SJSA1 (cell line): ENCODE measurements around the gene PAFAH1B2. TPM values are rescaled to one million over a fixed set of nuclear protein-coding genes. Genes with fewer than 3 reads are reported as not detected.

Experiments used
- DNase-seq, 2 experiments: peaks; one replicate each; pipeline ENCODE4 v3.0.0-alpha.2; 2015 to 2020; ENCODE audit warnings: low spot score in 2 of 2, low read depth in 1 of 2
- H3K27ac ChIP-seq: fragments of 250-450 bp; sonication (Bioruptor Pico); 2 replicates; pipeline ENCODE4 v1.5.1; 2020; ENCODE audit warnings: mild to moderate bottlenecking, moderate library complexity
- H3K27me3 ChIP-seq: fragments of 250-450 bp; sonication (Bioruptor Pico); replicated peaks from 2 replicates; pipeline ENCODE4 v1.5.1; 2020; ENCODE audit warnings: mild to moderate bottlenecking, moderate library complexity
- H3K36me3 ChIP-seq: fragments of 250-450 bp; sonication (Bioruptor Pico); 2 replicates; pipeline ENCODE4 v1.5.1; 2020; ENCODE audit warnings: mild to moderate bottlenecking
- H3K4me1 ChIP-seq: fragments of 250-450 bp; sonication (Bioruptor Pico); replicated peaks from 2 replicates; pipeline ENCODE4 v1.6.1; 2021; ENCODE audit warnings: mild to moderate bottlenecking
- H3K4me3 ChIP-seq: fragments of 250-450 bp; sonication (Bioruptor Pico); 2 replicates; pipeline ENCODE4 v1.5.1; 2020; ENCODE audit warnings: mild to moderate bottlenecking
- H3K9me3 ChIP-seq: fragments of 250-450 bp; sonication (Bioruptor Pico); replicated peaks from 2 replicates; pipeline ENCODE4 v1.5.1; 2020; ENCODE audit warnings: mild to moderate bottlenecking
- total RNA-seq: library from RNA; depleted of rRNA; stranded (reverse); fragments of >200 nt; shearing (Covaris generic); gene quantifications from 2 replicates; pipeline ENCODE4 v1.2.3, GENCODE V29; 2014

Gene PAFAH1B2
- total RNA-seq, 1 experiment from 2014 or later: 79.8 TPM

DNA sequence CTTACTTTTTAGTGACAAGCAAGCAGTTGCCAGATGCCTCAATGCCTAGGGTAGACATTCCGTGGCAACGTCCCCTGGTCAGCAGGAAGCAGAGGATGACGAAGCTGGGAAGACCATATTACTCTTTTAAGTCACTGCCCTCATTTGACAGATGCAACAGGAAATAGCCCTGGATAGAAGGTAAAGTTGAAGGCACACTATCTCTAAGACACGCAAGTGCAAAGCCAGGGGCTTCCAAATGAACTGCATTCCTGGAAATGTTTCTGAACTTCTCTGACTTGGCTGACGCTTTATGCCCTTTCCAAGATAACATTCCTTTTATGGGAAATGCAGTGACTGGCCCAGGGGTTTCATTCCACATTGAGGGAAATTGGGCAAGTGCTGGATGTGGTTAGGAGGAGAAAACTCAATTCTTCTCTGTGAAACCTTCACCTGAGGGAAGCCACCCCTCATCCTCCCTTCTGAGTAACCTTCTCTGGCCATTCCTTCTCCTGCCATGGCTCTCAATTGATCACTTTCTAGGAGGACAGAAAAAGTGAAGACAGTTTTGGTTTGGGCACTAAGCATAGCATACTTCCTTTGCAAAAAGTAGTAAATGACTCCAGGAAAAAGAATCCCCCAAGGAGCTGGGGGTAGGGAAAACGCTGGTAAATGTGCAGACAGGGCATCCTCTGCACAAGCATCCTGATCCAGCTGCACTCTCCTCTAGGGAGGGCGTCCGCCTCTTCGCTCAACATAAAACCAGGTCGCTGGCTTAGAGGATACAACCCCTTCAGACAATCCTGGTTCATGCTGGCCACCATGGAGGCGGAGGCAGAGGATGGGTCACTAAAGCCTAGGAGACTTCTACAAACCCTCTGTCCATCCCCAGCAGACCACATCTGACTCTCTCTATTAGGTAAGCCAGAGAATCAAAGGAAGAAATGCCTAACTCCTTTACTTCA lies 73.3 kb downstream of the PAFAH1B2 start:
- DNase-seq: no peak
- Histone ChIP-seq H3K4me1 (no peaks in the 10 kb centered on the region), H3K27ac (no peak overlapping the region), H3K27me3 (no peaks in the 10 kb centered on the region), H3K36me3 (peaks cover 12% of the 10 kb centered on the region), H3K4me3 (no peak overlapping the region), H3K9me3 (no peaks in the 10 kb centered on the region)

DNA sequence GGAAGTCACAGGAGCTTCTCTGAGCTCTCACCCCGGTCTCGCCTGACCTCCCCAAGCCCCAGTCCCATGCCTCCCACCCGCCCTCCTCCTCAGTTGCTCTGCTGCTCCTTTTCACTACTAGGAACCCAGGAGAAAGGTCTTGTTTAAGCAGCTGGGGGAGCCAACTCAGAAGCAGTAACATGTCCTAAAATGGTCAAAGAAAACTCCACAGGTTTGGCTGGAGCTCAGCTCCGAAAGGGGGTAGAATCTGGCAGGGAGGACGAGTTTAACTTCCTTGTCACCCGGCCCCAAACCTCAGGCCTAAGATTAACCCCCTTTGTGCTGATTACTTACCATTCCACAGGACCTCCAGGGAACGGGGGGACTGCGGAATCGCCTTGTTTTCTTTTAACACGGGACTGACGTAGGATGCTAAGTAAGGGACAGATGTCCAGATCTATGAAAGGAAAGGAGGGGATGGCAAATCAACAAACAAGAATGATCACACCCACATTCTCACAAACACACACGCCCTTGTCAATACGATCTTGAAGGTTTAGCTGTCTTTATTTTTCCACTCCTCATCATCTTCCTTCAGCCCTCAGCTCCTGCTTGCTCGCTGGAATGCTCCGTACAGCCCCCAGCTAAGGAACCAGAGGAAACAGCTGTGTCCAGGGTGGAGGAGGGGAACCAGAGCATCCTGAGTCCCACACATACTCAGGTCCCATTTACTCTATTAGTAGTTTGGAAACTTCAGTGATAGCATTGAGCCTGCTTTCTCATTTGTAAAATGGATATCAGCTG lies 74.2 kb downstream of the PAFAH1B2 start:
- H3K9me3 ChIP-seq: no peaks in the 10 kb centered on the region
- H3K36me3 ChIP-seq: peaks cover 12% of the 10 kb centered on the region
- no peak for DNase-seq
- H3K4me1 ChIP-seq: no peaks in the 10 kb centered on the region
- H3K27ac ChIP-seq: no peak overlapping the region
- no peaks in the 10 kb centered on the region for H3K27me3 ChIP-seq
- H3K4me3 ChIP-seq: no peak overlapping the region

DNA sequence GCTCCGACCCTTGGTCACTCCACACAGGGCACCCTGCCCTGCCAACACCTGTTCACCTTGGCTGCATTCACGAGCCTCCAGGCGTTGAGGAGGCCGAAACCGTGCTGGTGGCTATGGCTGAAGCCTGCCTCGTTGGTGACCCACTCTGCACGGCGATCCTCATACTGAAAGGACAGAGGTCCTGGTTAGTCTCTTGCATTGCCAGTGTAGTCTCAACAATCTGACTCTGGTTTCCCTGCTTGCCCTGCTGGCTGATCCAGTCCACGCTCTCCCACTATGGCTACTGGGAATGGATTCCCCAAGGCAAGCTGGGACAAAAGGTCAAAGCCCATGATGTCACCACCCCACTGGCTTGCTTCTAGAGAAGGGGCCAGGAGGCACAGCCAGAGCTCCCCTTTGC lies 74.9 kb downstream of the PAFAH1B2 start:
- DNase-seq: no peak
- Histone ChIP-seq H3K27ac (no peak overlapping the region), H3K4me1 (no peaks in the 10 kb centered on the region), H3K36me3 (peaks cover 12% of the 10 kb centered on the region), H3K27me3 (no peaks in the 10 kb centered on the region), H3K9me3 (no peaks in the 10 kb centered on the region), H3K4me3 (no peak overlapping the region)

DNA sequence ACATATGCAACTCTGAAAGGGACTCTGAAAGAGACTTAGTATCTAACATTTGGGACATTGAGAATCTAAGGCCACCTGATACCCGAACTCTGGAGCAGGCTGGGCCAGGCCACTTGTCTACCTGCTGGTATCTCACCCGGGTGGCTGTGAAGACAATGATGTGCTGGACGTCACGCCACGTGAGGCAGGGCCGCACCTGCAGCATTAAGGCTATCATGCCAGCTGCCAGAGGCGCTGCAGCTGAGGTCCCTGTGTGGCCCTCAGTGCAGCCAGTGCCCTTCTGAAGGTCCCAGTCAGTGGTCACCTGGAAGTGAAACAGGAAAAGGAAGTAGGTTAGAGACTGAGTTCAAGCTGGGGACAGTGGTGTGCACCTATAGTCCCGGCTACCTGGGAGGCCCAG lies 75.4 kb downstream of the PAFAH1B2 start:
- Histone ChIP-seq H3K27me3 (no peaks in the 10 kb centered on the region), H3K4me3 (no peak overlapping the region), H3K9me3 (no peaks in the 10 kb centered on the region), H3K36me3 (peaks cover 12% of the 10 kb centered on the region), H3K4me1 (no peaks in the 10 kb centered on the region), H3K27ac (no peak overlapping the region)
- no peak for DNase-seq

DNA sequence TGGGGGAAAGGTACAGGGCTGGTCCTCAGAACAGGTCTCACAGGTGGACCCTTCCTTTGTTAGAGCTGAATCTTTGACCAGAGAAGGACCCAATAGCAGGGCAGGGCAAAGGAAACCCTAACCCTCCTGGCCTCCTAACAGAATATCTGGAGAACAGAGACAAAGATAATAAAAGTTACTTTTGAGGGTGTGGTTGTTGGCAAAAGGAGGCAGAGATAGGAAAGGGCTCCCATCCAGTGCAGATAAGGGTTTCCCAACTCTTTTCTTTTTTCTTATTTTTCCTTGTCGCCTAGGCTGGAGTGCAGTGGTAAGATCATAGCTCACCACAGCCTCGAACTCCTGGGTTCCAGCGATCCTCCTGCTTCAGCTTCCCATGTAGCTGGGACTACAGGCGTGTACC lies 75.9 kb downstream of the PAFAH1B2 start:
- peaks cover 12% of the 10 kb centered on the region for H3K36me3 ChIP-seq
- DNase-seq: no peak
- no peaks in the 10 kb centered on the region for H3K27me3 ChIP-seq
- no peaks in the 10 kb centered on the region for H3K4me1 ChIP-seq
- H3K4me3 ChIP-seq: no peak overlapping the region
- no peak overlapping the region for H3K27ac ChIP-seq
- H3K9me3 ChIP-seq: no peaks in the 10 kb centered on the region

DNA sequence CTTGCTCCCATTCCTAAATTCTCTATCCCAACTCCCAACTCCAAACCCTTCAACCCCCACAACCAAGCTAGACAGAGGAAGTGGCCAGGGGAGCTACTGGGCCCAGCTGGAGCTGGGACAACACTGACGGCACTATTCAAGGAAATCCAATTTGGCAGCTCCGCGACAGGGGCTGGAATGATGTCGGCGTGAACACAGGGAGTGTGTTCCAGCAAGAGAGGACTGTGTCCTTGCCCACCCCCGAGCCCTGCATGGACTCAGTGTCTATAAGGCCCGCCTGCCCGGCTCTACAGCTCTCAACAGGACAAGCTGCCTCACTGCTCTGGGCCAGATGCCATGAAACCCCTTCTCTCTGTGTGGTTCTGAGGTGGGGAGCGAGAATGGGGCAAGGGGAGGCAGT lies 76.5 kb downstream of the PAFAH1B2 start:
- Histone ChIP-seq H3K4me3 (no peak overlapping the region), H3K4me1 (no peaks in the 10 kb centered on the region), H3K36me3 (peaks cover 12% of the 10 kb centered on the region), H3K27me3 (no peaks in the 10 kb centered on the region), H3K9me3 (no peaks in the 10 kb centered on the region), H3K27ac (no peak overlapping the region)
- no peak for DNase-seq

DNA sequence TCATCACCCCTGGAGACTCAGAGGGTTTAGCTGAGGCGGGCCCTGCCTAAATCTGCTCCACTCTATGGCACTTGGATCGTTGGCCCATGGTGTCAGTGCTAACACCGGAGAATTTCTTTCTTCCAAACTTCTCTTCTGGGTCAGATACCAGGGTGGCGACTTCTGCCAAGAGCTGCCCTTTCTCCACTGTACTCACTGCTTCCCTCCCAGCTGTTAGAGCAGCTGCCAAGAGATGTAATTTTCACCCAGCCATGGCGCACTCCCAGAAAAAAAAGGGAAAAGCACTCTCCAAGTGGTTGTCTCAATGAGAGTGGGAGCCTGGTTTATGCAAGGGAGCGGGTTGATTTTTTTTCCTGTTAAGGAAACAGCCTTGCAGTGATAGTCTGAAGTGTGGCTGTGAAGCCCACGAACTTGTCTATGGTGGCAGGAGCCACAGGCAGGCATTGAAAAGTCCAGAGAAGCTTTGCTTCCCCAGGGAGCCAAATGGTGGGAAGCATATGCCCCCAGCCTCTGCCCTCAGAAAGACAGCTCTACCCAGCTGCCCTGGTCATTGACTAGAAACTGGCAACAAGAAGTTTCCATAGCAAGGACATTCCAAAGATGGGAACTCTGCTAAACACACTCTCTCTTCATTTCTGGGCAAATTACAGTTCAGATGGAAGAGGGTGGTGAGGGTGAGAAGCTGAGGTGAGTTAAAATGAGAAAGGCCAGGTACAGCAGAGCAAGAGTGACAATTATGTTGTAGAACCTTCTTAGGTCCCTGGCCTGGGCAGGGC lies 77.1 kb downstream of the PAFAH1B2 start:
- Histone ChIP-seq H3K27me3 (no peaks in the 10 kb centered on the region), H3K9me3 (no peaks in the 10 kb centered on the region), H3K4me1 (no peaks in the 10 kb centered on the region), H3K4me3 (no peak overlapping the region), H3K27ac (no peak overlapping the region), H3K36me3 (peaks cover 12% of the 10 kb centered on the region)
- no peak for DNase-seq

DNA sequence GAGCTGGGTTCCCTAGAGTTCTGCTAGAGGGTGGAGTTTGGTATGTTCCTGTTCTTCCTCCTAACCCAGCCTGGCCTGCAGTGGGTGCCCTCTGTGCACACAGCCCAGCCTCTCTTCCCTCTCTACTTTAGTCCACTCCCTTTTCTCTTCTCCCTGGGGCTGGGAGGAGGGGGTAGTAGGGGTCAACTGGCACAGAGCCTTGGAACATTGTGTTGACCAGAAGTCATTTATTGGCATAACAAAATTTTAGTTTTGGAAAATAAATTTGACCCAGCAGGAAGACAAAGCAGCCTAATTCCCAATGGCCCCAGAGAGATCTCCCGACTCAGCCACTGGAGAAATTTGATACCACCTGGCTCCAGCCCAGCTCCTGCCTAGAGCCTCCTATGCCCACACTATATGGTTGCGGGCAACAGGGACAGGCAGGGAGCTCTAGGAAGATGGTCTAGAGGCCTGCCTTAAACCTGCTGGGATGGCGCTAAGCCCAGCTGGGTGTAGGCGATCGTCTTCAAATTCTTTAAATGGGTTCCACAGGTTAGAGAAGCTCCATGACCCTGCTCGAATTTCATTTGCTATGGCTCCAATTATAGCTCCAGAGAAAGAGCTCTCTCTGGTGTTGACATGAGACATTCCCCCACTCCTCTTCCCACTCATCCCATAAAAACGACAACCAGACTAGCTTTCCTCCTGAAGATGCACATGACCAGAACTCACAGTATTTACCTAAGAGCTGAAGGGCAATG lies 77.9 kb downstream of the PAFAH1B2 start:
- Histone ChIP-seq H3K27me3 (no peaks in the 10 kb centered on the region), H3K36me3 (peaks cover 12% of the 10 kb centered on the region), H3K4me3 (no peak overlapping the region), H3K27ac (no peak overlapping the region), H3K9me3 (no peaks in the 10 kb centered on the region), H3K4me1 (no peaks in the 10 kb centered on the region)
- no peak for DNase-seq

DNA sequence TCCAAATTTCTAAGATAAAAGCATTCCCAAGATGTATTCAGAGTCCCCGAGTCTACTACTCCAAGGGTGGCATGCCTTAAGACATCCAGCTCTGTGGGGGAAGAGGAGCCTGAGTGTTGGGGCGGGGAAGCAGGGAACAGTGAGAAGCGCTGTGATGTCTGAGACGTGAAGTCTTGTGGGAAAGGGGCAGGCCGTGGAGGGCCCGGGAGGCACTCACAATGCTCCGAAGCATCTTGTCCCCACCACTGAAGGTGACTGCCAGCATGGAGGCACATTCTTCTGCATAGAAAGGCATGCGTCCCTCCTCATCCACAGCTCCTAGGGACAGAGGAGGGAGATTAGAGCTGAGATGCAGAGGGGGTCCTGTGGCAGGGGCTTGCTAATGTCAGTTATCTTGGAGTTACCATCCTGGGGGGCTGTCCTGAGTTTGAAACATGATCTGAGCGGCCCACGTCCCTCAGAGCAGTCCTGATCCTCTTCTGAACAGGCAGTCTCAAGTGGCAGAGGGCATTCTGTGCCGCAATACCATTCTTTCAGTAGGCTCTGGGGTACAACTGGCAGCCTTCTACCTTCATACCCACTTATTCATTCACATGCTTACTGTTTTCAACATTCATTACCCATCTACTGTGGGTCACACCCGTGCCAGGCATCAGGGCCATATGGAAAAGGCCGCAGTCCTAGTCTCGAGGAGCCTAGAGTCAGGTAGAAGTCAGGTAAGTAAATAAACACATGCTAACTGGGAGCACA lies 79.1 kb downstream of the PAFAH1B2 start:
- peaks cover 12% of the 10 kb centered on the region for H3K36me3 ChIP-seq
- H3K4me3 ChIP-seq: no peak overlapping the region
- no peak overlapping the region for H3K27ac ChIP-seq
- no peaks in the 10 kb centered on the region for H3K4me1 ChIP-seq
- no peaks in the 10 kb centered on the region for H3K9me3 ChIP-seq
- DNase-seq: no peak
- H3K27me3 ChIP-seq: no peaks in the 10 kb centered on the region

DNA sequence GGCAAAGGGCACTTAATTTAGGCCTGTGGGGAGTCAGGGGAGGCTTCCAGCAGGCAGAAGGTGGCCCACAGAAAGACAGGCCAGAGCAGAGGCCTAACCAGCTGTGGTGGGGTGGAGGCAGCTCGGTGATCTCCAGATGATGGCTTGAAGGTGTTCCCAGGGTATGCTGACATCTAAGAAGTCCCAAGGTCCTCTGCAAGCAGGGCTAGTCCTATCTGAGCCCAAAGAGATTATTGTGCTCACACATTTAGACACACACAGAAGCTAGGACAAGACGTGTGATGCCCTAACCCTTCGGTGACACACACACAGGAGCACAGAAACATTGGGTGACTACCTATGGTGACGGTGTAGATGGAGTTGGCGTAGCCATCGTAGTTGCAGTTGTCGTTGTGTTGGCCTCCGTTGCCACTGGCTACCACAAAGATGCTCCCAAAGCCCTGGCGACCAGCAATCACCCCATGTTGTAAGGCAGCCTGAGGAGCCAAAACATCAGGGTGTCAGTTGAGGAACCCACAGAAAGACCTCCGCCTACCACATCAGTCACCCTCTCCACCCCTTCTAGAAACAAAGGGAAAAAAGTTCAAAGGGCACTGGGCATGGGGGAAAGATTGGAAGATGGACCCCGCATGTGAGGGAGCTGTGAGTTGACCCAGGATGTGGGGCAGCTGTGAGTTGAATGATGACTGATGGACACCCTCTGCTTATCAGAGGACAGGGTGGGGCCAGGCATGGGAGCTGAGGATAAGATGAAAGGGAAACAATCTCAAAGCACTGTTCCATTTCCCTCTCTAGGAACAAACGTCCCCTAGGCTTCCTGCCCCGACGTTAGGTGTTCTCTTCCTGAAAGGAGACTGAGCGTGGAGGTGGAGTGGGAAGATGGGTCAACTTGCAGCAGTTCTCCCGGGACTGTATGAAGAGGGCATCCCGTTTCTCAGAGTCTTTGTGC lies 79.9 kb downstream of the PAFAH1B2 start:
- no peaks in the 10 kb centered on the region for H3K27me3 ChIP-seq
- H3K4me3 ChIP-seq: no peak overlapping the region
- no peaks in the 10 kb centered on the region for H3K4me1 ChIP-seq
- no peak overlapping the region for H3K27ac ChIP-seq
- no peaks in the 10 kb centered on the region for H3K9me3 ChIP-seq
- no peak for DNase-seq
- peaks cover 7% of the 10 kb centered on the region for H3K36me3 ChIP-seq

DNA sequence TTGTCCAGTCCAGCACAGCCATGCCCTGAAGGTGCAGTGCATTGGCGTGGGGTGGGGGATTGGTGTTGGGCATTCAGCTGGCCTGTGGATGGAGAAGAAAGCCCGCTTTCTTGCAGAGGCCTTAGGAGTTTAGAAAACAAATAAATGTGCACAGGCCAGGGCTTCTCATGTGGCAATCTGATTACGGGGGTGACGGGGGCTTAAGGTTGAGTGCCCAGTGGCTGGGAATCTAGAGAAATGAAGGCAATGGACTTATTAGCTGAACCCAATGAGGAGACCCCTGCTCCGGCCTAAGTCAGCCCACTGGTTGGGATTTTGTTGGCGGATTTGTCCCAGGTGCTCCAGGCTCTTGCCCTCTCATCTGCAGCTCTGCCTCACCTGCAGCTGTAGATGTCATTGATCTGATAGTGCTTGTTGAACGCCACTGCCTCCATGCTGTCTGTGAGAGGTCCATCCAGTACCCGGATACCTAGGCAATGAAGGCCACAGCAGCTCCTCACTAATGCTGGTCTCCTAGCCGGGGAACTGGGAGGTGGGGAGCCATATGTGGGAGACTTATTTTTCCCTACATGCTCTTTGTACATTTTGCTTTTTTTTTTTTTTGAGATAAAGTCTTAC lies 81.6 kb downstream of the PAFAH1B2 start:
- Histone ChIP-seq H3K27ac (no peak overlapping the region), H3K4me3 (no peak overlapping the region), H3K9me3 (no peaks in the 10 kb centered on the region), H3K4me1 (no peaks in the 10 kb centered on the region), H3K27me3 (no peaks in the 10 kb centered on the region), H3K36me3 (peaks cover 8% of the 10 kb centered on the region)
- no peak for DNase-seq
